ENCODE measurements around the gene ZNF688.

Gene ZNF688

GRCh38 chr16:30585400-30586191 lies 14.1 kb upstream of the ZNF688 start, which contains the start of gene ZNF785:
Gene ZNF785 (minus strand): TSS chr16:30585697. CDS start chr16:30585611, 86 bp downstream.
- peak; percentile 98 for DNase-seq (ENCODE audit: low read depth in 2 of 2)

- DNase-seq (ENCODE audit: low read depth in 2 of 2): no peak
These were observed 13.5 kb upstream of the ZNF688 start for GRCh38 chr16:30585022-30585399.

GRCh38 chr16:30582611-30583340 lies 11.3 kb upstream of the ZNF688 start:
- DNase-seq (ENCODE audit: low read depth in 2 of 2): no peak

- DNase-seq (ENCODE audit: low read depth in 2 of 2): no peak
These were observed 9.9 kb upstream of the ZNF688 start for GRCh38 chr16:30581457-30581856.

- no peak for DNase-seq (ENCODE audit: low read depth in 2 of 2)
These were observed 3.2 kb upstream of the ZNF688 start for GRCh38 chr16:30574678-30575077.

- DNase-seq (ENCODE audit: low read depth in 2 of 2): no peak
These were observed 674 bp downstream of the ZNF688 start for GRCh38 chr16:30570636-30571444.

- DNase-seq (ENCODE audit: low read depth in 2 of 2): no peak
These were observed 1.5 kb downstream of the ZNF688 start for GRCh38 chr16:30569746-30570635.

- no peak for DNase-seq (ENCODE audit: low read depth in 2 of 2)
These were observed 2.2 kb downstream of the ZNF688 start for GRCh38 chr16:30569281-30569680.

- peak; percentile 23 to 26 for DNase-seq (ENCODE audit: low read depth in 2 of 2)
These were observed 3.4 kb downstream of the ZNF688 start for GRCh38 chr16:30567991-30568638.

GRCh38 chr16:30567160-30567990 lies 4.1 kb downstream of the ZNF688 start:
- no peak for DNase-seq (ENCODE audit: low read depth in 2 of 2)

- DNase-seq (ENCODE audit: low read depth in 2 of 2): no peak
These were observed 5.0 kb downstream of the ZNF688 start for GRCh38 chr16:30566531-30566930.

GRCh38 chr16:30565984-30566383 lies 5.5 kb downstream of the ZNF688 start:
- no peak for DNase-seq (ENCODE audit: low read depth in 2 of 2)

GRCh38 chr16:30565526-30565925 lies 6.0 kb downstream of the ZNF688 start:
- DNase-seq (ENCODE audit: low read depth in 2 of 2): no peak

GRCh38 chr16:30562021-30562420 lies 9.5 kb downstream of the ZNF688 start:
- DNase-seq (ENCODE audit: low read depth in 2 of 2): no peak

- DNase-seq (ENCODE audit: low read depth in 2 of 2): no peak
These were observed 10.3 kb downstream of the ZNF688 start for GRCh38 chr16:30561089-30561816.

GRCh38 chr16:30559690-30560089 lies 11.8 kb downstream of the ZNF688 start:
- no peak for DNase-seq (ENCODE audit: low read depth in 2 of 2)

GRCh38 chr16:30558789-30559377 lies 12.6 kb downstream of the ZNF688 start:
- no peak for DNase-seq (ENCODE audit: low read depth in 2 of 2)

- DNase-seq (ENCODE audit: low read depth in 2 of 2): peak; percentile 95
These were observed 13.3 kb downstream of the ZNF688 start, which contains the start of gene ZNF764 for GRCh38 chr16:30557957-30558788. Gene ZNF764 (minus strand): TSS chr16:30558374. CDS start chr16:30558182, 192 bp downstream.

Data from fibroblast of skin of left biceps (primary cell).